GM23248 (cell line): ENCODE results near the gene STIL.

Experiments
- EZH2 ChIP-seq: fragments of 200-600 bp; sonication (generic); IDR thresholded peaks from 2 replicates; pipeline ENCODE4 v1.6.1; 2018; ENCODE audit warnings: antibody characterized with exemption, mild to moderate bottlenecking; ENCODE audit not compliant: insufficient read depth, poor library complexity, severe bottlenecking
- EZH2phosphoT487 ChIP-seq: fragments of 200-600 bp; sonication (generic); IDR thresholded peaks from 2 replicates; pipeline ENCODE4 v1.6.1; 2018; ENCODE audit warnings: antibody characterized with exemption, moderate library complexity, mild to moderate bottlenecking, low read depth; ENCODE audit not compliant: insufficient read depth

DNA sequence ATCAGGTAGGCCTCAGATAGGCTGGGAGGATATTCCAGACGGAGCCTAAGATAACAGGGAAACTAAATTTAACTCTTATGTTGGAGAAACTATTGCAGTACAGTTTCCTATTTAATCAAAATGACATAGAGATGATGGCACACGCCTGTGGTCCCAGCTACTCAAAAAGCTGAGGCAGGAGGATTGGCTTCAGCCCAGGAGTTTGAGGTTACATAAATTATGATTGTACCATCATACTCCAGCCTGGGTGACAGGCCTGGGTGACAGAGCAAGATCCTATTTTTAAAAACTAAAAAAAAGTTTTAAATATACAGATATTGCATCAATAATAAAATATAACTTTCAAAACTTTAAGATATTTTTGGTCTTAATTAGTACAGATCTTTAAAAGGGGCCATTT lies 56.7 kb downstream of the STIL start:
- TF ChIP-seq EZH2phosphoT487 (no peak), EZH2 (no peak)
